ENCODE results near the gene NSUN6. TPM values are rescaled to one million over a fixed set of nuclear protein-coding genes. Genes with fewer than 3 reads are reported as not detected.
"Not testable (repeated sequence)": the region's sequence is repeated elsewhere in the genome, so short reads cannot be mapped to it uniquely, and the experiment has no call there.

Gene NSUN6
- total and polyA plus RNA-seq, 8 donors = 8.1 to 33.9 (median 30.6) TPM

DNA sequence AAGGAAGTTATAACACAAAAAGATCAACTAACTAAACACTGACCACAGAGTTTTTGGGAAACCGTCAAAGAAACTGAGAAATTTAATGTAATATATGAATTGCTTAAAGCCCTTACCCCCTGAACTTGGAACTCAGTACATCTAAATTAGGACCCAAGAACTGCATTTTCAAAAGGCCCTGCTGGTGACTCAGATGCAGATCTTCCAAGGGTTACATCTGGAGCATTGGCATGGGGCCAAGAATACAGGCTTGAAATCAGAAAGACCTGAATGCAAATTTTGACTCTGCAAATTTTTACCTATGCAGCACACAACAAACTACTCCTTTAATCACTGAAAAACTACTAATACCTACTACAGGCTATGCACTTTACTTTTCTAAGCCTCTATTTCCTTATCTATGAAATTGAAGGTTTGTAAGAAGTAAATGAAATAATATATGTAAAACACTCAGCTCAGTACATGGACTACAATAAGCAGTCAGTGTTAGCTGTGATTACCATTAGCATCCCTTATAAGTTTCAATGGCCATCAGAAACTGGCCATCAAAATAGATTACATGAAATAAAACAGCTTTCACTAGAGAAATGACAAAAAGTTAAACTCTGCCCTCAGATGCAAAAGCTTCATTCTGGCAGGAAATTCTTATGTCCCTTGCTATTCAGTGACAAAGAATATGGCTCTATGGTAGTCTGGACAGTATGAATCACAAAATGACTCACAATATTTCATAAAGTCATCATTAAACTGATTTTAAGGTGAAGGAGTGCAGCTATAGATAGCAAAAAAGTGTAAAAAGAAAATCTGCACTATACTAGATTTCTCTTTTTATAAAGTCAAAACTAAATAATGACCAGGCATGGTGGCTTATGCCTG, 43.6 kb downstream of the NSUN6 start:
- DNase-seq (peak in 1 of 4 donors; percentile 26), ATAC-seq (no peak)
- Histone ChIP-seq H3K4me3 (no peak overlapping the region), H3K9me3 (no peaks in the 10 kb centered on the region), H3K4me1 (peaks cover 0 to 5% of the 10 kb centered on the region in 2 donors), H3K27me3 (no peaks in the 10 kb centered on the region), H3K36me3 (peaks cover 0 to 14% of the 10 kb centered on the region in 2 donors), H3K27ac (no peak overlapping the region)
- TF ChIP-seq, protein P1, sequence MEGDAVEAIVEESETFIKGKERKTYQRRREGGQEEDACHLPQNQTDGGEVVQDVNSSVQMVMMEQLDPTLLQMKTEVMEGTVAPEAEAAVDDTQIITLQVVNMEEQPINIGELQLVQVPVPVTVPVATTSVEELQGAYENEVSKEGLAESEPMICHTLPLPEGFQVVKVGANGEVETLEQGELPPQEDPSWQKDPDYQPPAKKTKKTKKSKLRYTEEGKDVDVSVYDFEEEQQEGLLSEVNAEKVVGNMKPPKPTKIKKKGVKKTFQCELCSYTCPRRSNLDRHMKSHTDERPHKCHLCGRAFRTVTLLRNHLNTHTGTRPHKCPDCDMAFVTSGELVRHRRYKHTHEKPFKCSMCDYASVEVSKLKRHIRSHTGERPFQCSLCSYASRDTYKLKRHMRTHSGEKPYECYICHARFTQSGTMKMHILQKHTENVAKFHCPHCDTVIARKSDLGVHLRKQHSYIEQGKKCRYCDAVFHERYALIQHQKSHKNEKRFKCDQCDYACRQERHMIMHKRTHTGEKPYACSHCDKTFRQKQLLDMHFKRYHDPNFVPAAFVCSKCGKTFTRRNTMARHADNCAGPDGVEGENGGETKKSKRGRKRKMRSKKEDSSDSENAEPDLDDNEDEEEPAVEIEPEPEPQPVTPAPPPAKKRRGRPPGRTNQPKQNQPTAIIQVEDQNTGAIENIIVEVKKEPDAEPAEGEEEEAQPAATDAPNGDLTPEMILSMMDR (IDR thresholded peaks at IDR 0.05) = no peak
- intact Hi-C loops (cut with DNase I) = no loop called here

DNA sequence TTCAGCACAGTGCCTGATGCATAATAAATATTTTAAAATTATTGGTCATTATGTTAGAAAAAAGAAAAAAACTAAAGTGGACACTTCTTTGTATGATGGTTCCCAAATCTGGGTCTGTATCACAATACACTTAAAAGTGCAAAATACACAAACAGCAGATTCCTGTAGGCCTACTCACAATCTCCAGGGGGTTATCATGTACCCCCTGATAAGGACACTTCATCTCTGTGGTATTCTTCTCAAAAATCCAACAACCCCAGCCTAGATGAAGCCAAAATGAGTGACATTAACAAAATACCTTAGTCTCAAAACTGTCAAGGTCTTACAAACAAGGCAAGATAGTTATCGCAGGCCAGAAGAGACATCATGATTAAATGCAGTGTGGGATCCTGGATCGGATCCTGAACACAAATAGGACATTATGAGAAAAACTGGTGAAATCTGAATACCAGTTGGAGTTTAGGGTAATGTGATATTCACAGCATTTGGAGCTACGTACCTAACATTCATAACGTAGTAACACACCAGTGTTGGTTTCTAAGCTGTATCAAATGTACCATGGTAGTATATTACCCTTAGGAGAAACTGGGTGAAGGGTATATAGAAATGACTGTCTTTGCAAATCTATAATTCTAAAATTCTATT, 45.2 kb downstream of the NSUN6 start:
- no peak for ATAC-seq
- TF ChIP-seq, protein P1 (IDR thresholded peaks at IDR 0.05) = no peak

DNA sequence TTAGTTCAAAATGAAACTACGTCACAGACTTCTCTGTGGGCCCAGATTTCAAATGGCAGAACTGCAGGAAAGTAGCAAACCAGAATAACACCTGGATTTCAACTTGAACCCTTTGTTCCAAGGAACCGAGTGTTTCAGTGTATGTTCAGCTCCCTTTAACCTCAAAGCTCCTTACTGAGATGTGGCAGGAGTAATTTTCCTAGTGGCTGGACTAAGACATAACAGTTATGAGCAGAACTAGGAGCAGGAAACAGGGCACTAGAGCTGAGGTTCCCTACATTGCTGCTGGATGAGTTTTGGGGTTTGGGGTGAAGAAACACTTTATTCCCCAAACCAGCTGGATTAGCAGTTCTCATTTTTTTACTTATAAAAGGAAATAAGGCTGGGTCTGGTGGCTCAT, 50.1 kb downstream of the NSUN6 start:
- Histone ChIP-seq H3K36me3 (peaks cover 0 to 12% of the 10 kb centered on the region in 2 donors), H3K4me1 (no peaks in the 10 kb centered on the region), H3K27me3 (no peaks in the 10 kb centered on the region), H3K9me3 (no peaks in the 10 kb centered on the region), H3K4me3 (no peak overlapping the region), H3K27ac (no peak overlapping the region)
- ATAC-seq (no peak), DNase-seq (no peak)
- intact Hi-C loops (cut with DNase I) = no loop called here
- TF ChIP-seq, protein P1 (IDR thresholded peaks at IDR 0.05) = no peak

More for the DNA sequence above, 45.2 kb downstream of the NSUN6 start:
- Histone ChIP-seq H3K4me1 (peaks cover 0 to 5% of the 10 kb centered on the region in 2 donors), H3K27ac (no peak overlapping the region), H3K9me3 (no peaks in the 10 kb centered on the region), H3K4me3 (no peak overlapping the region), H3K27me3 (no peaks in the 10 kb centered on the region), H3K36me3 (peaks cover 0 to 12% of the 10 kb centered on the region in 2 donors)
- DNase-seq = no peak
- intact Hi-C loops (cut with DNase I) = no loop called here

DNA sequence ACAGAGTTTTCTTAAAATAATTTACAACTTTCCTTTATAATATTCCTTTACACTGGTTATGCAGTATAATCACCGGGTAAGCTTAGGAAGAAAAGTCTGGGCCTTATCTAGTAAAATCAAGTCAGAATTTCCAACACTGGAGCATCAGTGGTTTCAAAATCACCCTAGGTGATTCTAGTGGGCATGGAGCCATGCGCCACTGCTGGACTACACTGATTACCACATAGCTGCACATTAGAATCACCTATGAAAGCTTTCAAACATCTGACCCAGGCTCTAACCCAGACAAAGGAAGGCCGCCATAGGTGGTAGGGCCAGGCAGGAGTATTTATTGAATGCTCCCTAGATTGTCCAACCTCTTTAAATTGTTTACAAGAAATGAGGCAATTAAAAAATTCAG, 52.0 kb downstream of the NSUN6 start:
- Histone ChIP-seq H3K36me3 (peaks cover 0 to 24% of the 10 kb centered on the region in 2 donors), H3K9me3 (no peaks in the 10 kb centered on the region), H3K27me3 (no peaks in the 10 kb centered on the region), H3K4me3 (no peak overlapping the region), H3K4me1 (no peaks in the 10 kb centered on the region), H3K27ac (no peak overlapping the region)
- no peak for ATAC-seq
- TF ChIP-seq, protein P1 (IDR thresholded peaks at IDR 0.05) = no peak
- no peak for DNase-seq
- intact Hi-C loops (cut with DNase I) = no loop called here

DNA sequence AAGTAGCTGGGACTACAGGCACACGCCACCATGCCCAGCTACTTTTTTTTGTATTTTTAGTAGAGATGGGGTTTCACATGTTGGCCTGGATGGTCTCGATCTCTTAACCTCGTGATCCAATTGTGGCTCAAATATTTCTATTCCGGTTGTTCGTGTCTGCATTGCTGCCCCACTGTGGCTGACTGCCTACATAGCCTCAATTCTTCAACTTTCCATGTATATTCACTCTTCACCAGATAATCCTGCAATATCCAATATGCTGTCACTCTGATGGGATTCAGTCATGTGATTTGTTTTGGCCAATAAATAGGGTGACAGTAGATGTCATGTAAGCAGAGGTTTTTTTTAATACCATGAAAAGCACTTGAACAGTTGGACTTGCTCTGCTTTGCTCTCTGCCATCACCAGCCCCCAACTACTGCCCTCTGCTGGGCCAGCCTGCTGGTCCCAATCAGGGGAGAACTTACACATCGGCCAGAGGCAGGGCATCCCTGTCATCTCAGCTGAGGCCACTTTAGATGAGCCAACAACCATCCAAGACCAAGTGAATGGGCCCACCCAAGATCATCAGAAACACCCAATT, 56.7 kb downstream of the NSUN6 start:
- H3K27me3 ChIP-seq = no peaks in the 10 kb centered on the region
- TF ChIP-seq, protein P1 (IDR thresholded peaks at IDR 0.05) = no peak
- no peaks in the 10 kb centered on the region for H3K4me1 ChIP-seq
- H3K9me3 ChIP-seq = no peaks in the 10 kb centered on the region
- ATAC-seq (no peak), DNase-seq (no peak)
- H3K27ac ChIP-seq = no peak overlapping the region
- no peak overlapping the region for H3K4me3 ChIP-seq
- intact Hi-C loops (cut with DNase I) = no loop called here
- peaks cover 0 to 18% of the 10 kb centered on the region in 2 donors for H3K36me3 ChIP-seq

DNA sequence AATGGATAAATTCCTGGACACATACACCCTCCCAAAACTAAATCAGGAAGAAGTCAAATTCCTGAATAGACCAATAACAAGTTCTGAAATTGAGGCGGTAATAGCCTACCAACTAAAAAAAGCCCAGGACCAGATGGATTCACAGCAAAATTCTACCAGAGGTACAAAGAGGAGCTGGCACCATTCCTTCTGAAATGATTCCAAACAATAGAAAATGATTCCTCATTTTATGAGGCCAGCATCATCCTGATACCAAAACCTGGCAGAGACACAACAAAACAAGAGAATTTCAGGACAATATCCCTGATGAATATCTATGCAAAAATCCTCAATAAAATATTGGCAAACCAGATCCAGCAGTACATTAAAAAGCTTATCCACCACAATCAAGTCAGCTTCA, 60.2 kb downstream of the NSUN6 start:
- H3K27me3 ChIP-seq; ATAC-seq; H3K4me3 ChIP-seq; intact Hi-C loops (cut with DNase I); H3K27ac ChIP-seq; DNase-seq; H3K9me3 ChIP-seq; H3K4me1 ChIP-seq: not testable (repeated sequence)
- peaks cover 0 to 40% of the 10 kb centered on the region in 2 donors for H3K36me3 ChIP-seq

DNA sequence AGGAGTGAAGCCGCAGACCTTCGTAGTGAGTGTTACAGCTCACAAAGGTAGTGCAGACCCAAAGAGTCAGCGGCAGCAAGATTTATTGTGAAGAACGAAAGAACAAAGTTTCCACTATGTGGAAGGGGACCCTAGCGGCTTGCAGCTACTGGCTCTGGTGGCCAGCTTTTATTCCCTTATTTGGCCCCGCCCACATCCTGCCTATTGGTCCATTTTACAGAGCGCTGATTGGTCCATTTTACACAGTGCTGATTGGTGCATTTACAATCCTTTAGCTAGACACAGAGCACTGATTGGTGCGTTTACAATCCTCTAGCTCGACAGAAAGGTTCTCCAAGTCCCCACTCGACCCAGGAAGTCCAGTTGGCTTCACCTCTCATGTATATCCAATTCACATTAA, 64.8 kb downstream of the NSUN6 start:
- intact Hi-C loops (cut with DNase I); ATAC-seq: not testable (repeated sequence)

More for the DNA sequence above, 64.8 kb downstream of the NSUN6 start:
- H3K27me3 ChIP-seq, H3K9me3 ChIP-seq, H3K4me3 ChIP-seq, H3K27ac ChIP-seq, DNase-seq, H3K4me1 ChIP-seq: not testable (repeated sequence)
- peaks cover 0 to 53% of the 10 kb centered on the region in 2 donors for H3K36me3 ChIP-seq

Measured in left lung (tissue), 10 donors.